Effector CD4-positive, alpha-beta T cell (primary cell): Measurements from ENCODE around the gene HSD17B4.
"Not testable (repeated sequence)": the region's sequence is repeated elsewhere in the genome, so short reads cannot be mapped to it uniquely, and the experiment has no call there.

Experiments used
- DNase-seq: peaks from one replicate; pipeline ENCODE4 v3.0.0-alpha.2; 2020
- total RNA-seq: gene quantifications from one replicate; lab custom pipeline; 2026; lab: John Stamatoyannopoulos, UW

Gene HSD17B4, protein sequence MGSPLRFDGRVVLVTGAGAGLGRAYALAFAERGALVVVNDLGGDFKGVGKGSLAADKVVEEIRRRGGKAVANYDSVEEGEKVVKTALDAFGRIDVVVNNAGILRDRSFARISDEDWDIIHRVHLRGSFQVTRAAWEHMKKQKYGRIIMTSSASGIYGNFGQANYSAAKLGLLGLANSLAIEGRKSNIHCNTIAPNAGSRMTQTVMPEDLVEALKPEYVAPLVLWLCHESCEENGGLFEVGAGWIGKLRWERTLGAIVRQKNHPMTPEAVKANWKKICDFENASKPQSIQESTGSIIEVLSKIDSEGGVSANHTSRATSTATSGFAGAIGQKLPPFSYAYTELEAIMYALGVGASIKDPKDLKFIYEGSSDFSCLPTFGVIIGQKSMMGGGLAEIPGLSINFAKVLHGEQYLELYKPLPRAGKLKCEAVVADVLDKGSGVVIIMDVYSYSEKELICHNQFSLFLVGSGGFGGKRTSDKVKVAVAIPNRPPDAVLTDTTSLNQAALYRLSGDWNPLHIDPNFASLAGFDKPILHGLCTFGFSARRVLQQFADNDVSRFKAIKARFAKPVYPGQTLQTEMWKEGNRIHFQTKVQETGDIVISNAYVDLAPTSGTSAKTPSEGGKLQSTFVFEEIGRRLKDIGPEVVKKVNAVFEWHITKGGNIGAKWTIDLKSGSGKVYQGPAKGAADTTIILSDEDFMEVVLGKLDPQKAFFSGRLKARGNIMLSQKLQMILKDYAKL
- 38.8 reads per million, percentile 62 among the genes with 10 or more reads in this experiment for total RNA-seq

DNA sequence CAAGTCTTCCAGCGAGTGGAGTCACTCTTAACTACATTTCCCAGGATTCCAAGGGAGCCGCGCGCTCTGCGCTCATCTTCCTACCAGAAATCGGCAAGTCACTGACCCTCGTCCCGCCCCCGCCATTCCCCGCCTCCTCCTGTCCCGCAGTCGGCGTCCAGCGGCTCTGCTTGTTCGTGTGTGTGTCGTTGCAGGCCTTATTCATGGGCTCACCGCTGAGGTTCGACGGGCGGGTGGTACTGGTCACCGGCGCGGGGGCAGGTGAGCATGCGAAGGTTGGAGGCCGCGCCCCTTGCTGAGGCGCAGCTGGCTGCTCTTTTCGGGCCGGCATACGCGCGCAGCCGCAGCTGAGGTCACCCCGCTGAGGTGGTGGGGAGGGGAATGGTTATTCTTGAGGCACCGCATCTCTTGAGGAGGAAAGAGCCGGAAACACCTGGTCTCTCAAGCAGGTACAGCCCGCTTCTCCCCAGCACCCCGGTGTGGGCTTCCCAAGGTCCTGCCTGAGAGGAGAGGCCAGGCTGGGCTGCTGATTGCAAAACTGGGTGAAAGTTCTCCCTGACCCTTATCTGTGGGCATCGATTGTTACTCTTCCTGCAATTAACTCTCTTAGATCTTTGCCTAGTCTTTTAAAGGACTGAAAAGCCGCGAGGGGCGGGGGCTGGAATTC lies at the start of gene HSD17B4:
HSD17B4 (plus strand) TSS at position 125 of the 667 bp plus-strand sequence; CDS start at position 204, 79 bp downstream.
- DNase-seq, result peak; percentile 70

DNA sequence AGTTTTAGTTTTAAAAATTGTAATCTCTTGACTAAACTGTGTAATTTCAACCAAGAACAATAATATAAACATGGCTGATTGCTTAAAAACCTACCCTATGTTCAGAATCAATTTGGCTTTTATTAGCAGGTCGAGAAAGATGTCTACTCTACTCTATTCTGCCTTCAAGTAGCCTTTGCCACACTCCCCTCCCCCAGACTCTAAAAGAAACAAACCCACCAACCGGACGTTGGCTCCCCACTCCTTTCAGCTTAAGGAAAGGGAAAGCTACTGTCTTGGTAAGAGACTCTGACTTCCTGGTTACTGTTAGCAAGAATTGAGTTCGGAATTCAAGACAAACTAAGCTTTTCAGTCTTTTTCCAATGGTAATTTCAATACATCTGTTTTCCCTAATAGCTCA lies 49.7 kb upstream of the HSD17B4 start:
- DNase-seq, result no peak

DNA sequence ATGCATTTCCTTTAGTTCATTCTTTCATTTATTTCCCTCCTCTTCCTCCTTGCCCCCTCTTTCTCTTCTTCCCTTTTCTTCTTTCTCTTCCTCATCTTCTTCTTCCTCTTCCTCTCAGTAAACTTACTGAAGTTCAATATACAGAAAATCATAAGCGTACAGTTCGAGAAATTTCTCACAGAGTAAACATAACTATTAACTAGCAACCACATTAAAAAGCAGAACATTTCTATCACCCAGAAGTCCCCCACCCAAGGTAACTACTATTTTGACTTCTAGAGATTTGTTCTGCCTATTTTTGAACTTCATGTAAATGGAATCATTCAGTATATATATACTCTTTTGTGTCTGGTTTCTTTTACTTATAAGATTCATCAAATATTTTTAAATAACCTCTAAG lies 48.3 kb upstream of the HSD17B4 start:
- no peak for DNase-seq

DNA sequence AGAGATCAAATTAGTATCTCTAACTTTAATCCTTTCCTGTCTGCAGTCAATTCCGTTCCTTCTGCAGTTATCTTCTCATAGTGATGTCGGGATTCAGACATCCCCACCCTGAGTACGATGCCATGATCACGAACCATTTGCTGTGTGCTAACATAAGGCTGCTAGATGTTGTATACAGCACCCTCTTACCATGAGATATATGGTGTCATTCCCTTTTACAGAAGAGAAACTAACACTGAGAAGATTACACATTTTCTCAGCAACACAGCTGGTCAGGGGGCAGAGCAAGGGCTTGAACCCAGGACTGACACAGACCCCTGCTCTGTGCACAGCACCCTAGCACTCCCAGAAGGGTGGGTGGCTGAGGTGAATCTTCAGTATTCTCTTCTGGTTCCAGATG lies 46.9 kb upstream of the HSD17B4 start:
- DNase-seq, result no peak

DNA sequence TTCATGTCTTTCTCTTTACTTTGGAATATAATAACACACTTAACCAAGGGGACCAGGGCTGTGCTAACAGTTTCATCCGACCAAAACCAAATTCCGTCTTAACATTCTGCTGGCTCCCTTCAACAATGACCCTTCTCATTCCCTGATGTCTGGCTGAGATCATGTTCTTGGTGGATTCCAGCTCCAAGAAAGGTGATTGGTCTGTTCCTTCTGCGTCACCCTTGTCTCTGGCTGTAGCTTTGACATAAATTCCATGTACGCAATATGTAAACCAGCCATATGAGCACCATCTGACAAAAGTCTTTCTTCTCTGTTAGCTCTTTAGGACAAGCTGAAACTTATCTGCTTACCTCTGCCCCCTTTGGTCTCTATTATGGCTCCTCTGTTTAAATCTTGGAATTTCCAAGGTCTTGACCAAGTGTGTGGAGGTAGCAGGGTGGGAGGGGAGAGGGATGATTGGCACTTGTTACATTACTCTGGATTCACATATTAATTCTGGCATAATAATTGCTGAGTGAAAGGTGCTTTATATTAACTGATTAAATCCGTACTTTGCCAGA lies 45.7 kb upstream of the HSD17B4 start:
- DNase-seq, result no peak

DNA sequence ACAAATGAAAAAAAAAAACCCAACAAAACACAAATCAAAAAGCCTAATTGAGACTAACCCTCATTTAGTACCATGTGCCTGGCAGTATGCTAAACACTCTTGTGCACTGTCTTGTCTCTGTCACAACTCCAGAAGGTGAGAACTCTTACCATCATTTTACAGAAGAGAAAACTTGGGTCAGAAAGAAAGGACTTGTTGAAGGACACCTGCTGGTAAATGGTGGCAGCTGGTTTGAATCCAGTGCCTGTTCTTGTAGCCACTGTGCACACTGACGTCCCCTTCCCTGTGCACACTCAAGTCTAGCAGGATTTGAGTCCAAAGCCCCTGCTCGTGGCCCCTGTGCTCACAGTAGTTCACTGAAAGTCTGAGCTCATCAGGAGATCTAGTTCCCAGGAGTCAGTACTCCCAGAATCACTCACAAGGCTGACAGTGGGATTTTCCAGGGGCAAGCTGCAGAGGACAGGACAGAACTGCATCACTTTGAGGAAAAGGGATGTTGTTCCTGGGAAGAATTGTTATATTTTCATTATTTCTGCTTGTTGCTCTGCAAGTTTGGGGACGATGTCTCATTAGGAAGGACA lies 43.0 kb upstream of the HSD17B4 start:
- no peak for DNase-seq

DNA sequence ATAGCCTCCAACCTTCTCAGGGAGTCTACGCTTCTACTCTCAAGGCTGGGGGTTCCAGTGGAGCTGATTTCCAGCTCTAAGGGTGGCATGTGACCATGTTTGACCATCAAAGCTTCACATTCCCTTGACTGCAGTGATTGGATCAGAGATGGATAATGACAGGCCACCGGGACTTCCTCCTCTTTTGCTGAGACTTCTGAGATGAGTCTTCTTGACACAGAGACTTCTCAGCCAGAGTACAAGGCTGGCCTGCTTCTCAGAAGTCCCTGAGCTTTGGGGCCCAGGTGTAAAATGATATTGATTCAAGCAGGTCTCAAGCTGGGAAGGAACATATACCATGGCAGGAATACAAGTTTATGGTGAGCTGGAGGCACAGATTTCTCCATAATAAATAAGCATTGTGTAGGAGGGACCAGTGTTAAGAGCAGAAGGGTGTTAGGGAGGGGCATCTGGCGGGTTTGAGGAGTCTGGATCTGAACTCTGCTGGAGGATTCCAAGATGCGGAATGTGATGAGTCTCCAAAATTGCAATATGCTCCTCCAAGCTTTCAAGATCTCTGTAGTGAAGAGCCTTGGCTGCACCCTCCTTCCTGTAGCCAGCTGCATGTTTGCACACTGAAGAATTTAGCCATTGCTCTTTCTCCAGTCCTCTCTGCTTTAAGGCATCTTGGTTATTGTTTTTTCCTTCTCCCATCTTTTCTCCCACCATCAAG lies 41.7 kb upstream of the HSD17B4 start:
- DNase-seq, result no peak

DNA sequence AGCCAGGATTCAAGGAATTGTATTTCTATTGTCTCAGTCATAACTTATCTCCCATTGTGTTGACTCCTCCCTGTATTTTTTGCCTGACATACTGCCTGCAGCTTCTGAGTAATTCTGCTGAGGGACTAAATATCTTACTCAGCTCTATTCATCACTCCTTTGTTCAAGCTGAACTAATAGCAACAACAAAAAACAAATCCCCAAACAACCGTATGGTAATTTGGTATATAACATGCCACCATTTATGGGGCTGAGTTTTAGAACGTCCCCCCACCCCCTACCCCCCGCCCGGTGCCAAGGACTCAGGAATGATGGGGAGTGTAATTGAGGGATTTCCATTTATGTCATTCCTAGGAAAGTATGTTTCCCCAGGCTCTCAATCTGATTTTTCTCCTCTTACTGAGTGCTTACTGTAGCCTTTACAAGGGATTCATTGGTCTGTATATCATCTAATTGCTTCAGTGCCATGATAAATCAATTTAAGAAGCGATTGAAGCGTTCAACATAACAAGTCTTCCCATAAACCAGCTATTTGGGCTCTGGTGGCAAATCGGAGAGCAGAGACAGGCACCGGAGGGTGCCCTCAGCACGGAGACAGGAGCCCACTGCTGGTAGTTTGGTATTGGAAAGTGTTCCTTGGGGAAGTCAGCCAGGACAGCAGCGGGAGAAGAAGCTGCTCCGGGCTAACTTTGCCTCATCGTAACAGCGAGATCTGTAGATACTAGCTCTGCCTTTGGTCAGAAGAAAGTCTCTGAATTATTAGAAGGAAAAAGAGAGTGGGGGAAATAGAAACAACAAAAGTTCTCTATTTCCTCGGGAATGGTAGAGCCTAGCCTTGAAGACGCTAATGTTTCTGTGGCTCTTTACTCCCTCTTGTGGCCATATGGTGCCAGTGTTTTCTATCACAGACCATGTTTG lies 40.7 kb upstream of the HSD17B4 start:
- DNase-seq, result peak; percentile 50

DNA sequence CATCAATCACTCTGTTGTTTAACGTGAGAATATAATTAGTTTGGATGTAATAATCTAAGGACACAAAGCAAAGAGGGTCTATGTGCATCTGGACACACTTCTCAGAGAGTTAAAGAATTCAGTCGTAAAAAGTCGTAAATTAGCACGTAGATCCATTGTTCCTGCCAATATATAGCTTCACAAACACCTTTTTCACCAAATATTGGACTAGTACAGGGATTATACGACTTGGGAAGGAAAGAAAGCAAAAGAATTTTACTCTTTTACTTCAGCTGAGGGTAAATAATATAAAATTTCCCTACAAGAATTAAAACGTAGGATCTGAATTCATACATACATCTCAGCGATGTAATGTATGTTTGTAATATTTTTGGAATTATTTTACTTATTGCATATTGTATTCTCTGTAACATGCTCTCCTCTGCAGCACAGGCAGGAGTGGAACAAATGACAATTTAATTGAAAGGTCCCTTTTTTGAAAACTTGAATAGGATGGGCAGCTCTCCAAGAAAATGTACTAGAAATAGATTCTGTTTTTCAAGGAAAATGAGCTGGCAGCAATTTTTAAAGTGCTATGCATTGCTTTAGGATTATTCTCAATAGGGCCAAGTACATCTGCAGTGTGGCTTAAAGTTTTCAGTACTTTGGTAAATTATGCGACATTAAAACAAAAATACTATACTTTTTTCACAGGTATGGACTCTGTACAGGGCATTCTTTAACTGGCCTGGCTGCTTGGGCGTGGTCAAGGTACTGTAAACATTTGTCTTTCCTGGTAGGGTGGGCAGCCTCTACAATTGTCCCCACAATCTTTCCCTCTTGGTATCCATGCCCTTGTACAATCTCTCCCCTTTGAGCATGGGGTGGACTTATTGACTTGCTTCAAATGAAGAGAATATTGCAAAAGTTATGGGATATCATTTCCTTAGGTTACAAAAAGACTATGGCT lies 39.7 kb upstream of the HSD17B4 start:
- DNase-seq, result no peak

DNA sequence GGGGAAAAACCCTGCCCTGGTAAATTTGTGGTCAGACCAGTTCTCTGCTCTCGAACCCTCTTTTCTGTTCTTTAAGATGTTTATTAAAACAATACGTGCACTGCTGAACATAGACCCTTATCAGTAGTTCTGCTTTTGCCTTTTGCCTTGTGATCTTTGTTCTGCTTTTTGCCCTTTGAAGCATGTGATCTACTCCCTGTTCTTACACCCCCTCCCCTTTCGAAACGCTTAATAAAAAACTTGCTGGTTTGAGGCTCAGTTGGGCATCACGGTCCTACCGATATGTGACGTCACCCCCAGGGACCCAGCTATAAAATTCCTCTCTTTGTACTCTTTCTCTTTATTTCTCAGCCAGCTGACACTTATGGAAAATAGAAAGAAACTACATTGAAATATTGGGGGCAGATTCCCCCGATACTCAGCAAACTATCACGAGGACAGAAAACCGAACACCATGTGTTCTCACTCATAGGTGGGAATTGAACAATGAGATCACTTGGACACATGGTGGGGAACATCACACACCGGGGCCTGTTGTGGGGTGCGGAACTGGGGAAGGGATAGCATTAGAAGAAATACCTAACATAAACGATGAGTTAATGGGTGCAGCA lies 38.1 kb upstream of the HSD17B4 start:
- DNase-seq, result not testable (repeated sequence)

DNA sequence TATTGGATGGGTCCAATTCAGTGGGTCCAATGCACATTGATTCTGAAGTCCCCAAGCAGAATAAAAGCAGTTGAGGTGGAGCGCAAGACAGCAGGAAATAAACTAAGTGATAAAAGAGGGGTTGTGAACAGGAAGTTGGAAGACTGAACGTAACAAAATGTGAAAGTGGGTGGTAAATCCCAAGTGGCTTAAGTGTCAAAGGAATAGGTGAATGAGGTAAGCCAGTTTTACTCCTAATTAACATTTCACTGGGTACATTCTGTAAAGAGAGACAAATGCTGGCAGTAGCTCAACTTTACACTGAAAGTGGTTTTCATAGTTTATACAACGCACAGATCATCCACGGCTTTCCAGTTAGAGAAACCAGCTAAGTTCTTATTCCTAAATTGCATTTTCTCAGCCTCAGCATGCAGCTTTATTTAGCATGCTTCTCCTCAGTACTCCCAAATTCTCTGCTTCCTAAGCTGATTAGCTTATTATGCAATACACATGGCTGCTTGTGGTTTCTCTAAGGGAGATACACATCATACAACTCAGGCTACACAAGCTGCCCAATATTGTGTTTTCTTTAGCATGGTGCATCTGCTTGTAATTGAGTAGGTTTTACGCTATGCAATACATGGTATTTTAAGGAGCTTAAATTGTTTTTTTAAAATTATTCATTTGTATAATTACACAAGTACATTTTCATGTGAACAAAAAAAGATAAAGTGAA lies 34.2 kb upstream of the HSD17B4 start:
- DNase-seq, result no peak

DNA sequence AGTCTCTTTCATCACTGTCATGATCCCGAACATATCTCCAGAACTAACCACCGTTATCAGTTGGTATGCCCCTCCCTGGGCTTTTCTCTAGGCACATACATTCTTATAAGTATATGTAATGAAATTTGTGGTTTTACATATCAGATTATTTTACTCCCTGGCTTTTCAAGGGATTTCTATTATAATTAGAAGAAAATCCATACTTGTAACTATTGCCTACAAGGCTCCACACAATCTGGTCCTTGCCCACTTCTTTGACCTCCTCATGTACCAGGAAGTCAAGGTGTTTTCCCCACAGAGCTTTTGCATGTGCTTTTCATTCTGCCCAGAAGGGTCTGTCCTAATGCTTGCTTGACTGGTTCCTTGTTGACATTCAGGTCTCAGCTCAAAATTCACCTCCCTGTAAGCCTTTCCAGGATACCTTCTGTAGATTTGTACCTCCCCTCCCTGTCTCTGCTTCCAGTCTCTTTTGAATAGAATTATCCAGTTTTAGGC lies 33.6 kb upstream of the HSD17B4 start:
- no peak for DNase-seq

DNA sequence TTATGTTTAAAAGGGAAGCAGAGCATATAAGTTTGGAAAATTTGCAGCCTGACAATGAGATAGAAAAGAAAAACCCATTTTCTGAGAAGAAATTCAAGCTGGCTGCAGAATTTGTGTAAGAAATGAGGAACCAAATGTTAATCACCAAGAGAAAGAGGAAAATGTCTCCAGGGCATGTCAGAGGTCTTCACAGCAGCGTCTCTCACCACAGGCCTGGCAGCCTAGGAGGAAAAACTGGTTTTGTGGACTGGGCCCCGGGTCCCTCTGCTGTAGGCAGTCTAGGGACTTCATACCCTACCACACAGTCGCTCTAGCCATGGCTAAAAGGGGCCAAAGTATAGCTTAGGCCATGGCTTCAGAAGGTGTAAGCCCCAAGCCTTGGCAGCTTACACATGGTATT lies 32.1 kb upstream of the HSD17B4 start:
- DNase-seq, result no peak

DNA sequence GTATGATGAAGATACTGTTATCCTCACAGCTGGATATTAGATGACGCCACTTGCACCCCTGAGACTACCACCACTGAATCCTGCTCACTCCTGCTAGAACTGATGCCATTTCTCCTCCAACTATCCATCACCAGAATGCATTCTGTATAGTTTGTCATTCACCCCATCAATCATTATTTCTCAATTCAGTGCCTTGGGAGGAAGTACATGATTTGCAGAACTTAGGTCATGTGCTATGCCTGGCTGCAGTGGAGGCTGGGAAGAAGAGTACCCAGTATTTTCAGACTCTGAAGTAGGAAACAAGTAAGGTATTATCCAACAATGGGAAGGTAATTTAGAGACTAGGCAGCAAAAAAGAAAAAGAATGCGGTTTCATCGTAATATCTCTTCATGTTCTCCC lies 26.2 kb upstream of the HSD17B4 start:
- no peak for DNase-seq

DNA sequence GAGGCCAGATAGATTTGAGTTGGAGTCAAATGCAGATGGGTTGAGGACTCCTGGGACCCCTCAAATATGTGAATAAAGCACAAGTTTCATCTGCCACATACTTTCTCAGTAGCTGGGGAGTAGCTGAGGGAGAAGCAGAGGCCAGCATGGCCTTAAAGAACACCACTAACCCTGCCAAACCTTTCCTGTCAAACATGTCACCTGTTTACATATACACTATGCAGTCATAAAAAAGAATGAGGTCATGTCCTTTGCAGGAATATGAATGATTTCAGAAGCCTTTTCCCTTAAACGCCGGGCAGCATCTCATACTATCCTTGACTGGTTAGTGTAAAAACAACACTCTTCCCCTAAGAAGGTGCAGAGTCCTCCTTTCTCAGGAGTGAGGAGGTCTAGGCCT lies 25.2 kb upstream of the HSD17B4 start:
- no peak for DNase-seq

DNA sequence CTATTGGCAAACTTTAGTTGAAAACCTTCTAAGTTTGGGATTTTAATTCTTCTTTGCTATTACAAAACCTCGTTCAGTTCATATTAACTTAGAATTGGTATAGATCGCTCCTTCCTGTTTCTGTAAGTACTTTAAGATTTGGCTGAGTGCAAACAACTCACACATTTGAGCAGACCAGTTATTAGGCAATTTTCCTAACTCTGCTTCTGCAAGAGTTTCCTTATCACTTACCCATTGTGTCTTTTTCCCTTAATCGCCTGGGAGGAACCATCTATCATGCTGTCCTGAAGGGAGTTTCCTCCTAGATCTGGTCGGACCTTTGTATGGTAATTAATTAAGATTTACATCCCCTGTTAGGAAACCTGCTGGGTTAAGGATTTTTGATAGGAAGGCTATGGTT lies 24.7 kb upstream of the HSD17B4 start:
- DNase-seq, result not testable (repeated sequence)

DNA sequence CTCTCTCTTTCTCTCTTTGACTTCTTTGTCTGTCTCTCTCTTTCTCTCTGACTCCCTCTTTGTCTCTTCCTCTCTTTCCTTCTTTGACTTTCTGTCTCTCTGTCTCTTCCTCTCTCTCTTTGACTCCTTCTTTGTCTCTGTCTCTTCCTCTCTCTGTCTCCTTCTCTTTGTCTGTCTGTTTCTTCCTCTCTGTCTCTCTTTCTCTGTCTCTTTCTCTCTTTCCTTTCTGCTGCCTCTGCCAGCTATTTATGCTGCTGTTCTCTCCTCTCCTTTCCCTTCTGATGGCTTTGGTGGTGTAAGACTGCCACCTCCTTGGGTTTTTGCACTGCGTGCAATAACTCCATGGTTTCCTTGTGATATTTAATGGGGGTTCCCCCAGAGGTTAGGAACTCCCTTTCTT lies 24.1 kb upstream of the HSD17B4 start:
- DNase-seq, result not testable (repeated sequence)

DNA sequence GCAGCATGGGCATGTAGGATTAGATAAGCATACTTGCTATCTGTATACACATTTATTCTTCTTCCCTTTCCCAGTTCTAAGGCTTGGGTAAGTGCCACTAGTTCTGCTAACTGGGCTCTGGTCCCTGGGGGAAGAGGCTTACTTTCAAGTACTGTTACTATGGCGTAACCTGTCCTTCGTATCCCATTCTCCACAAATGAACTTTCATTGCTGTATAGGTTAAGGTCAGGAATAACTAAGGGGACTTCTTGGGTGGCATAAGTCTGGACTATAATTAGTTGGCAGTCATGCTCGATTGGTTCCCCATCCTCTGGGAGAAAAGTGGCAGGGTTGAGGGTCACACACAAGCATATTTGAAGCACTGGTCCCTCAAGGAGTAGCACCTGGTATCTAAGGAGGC lies 23.7 kb upstream of the HSD17B4 start:
- not testable (repeated sequence) for DNase-seq
